K562 (cell line): ENCODE results near the gene FUBP3.

ENCODE experiments used
- BCL6 ChIP-seq: fragments of 250-450 bp; sonication (Bioruptor Pico); IDR thresholded peaks from 2 replicates; pipeline ENCODE4 v1.4.0; 2020
- EP300 ChIP-seq: IDR thresholded peaks from 2 replicates; pipeline ENCODE4 v1.6.1; 2012; ENCODE audit warnings: low read length, improper control_type of control experiment
- HDAC1 ChIP-seq, 2 experiments: fragments of 450-650 bp; IDR thresholded peaks; 2 replicates each; pipeline ENCODE4 v1.6.1; 2016 to 2017; ENCODE audit warnings: inconsistent platforms in 1 of 2, mild to moderate bottlenecking in 1 of 2, moderate library complexity in 1 of 2
- HNRNPK ChIP-seq: fragments of 200-400 bp; formaldehyde crosslinking; IDR thresholded peaks from one replicate; pipeline ENCODE4 v1.6.1; 2018; ENCODE audit warnings: mild to moderate bottlenecking, low read depth, low read length; ENCODE audit not compliant: poor library complexity, severe bottlenecking
- NFRKB ChIP-seq: fragments of 450-650 bp; IDR thresholded peaks from 2 replicates; pipeline ENCODE4 v1.6.1; 2016; ENCODE audit warnings: low read depth
- PHB2 ChIP-seq: fragments of 450-650 bp; IDR thresholded peaks from 2 replicates; pipeline ENCODE4 v1.6.1; 2017; ENCODE audit warnings: low read depth
- TAF15 ChIP-seq: fragments of 200-400 bp; formaldehyde crosslinking; IDR thresholded peaks from 2 replicates; pipeline ENCODE4 v1.6.1; 2017; ENCODE audit warnings: mild to moderate bottlenecking, low read depth, low read length, moderate library complexity
- TBP ChIP-seq: optimal IDR thresholded peaks from 2 replicates; pipeline ENCODE3; 2011; ENCODE audit warnings: low read depth, low read length, improper control_type of control experiment
- YY1 ChIP-seq, 3 experiments: IDR thresholded peaks; 2 replicates each; pipeline ENCODE4 v1.6.1; 2011; ENCODE audit warnings: low read length in 2 of 3, mild to moderate bottlenecking in 2 of 3, moderate library complexity in 2 of 3, borderline replicate concordance in 1 of 3, control low read depth in 1 of 3, low read depth in 1 of 3; ENCODE audit not compliant: insufficient read depth in 3 of 3, insufficient replicate concordance in 2 of 3, control insufficient read depth in 1 of 3, insufficient read length in 1 of 3; ENCODE audit errors: extremely low read depth in 1 of 3
- ZBED1 ChIP-seq: IDR thresholded peaks from 2 replicates; pipeline ENCODE4 v1.6.1; 2014
- ZNF408 ChIP-seq: fragments of 250-450 bp; sonication (Bioruptor Pico); IDR thresholded peaks from 2 replicates; pipeline ENCODE4 v1.4.0; 2020; ENCODE audit warnings: low read depth, mild to moderate bottlenecking, moderate library complexity
- TF ChIP-seq, protein P1 (sequence below): sonication (generic); formaldehyde crosslinking; IDR thresholded peaks from 2 replicates; pipeline ENCODE4 v1.8.1; 2023; ENCODE audit warnings: mild to moderate bottlenecking, missing genetic modification reagents
- TF ChIP-seq, protein P2 (sequence below), 2 experiments: fragments of 450-650 bp; formaldehyde crosslinking in 1 of 2; IDR thresholded peaks; 2 replicates each; pipeline versions ENCODE4 v1.4.0 to v1.6.1; 2014 to 2020; ENCODE audit warnings: mild to moderate bottlenecking in 2 of 2, borderline replicate concordance in 1 of 2, low read depth in 1 of 2
- TF ChIP-seq, protein P3 (sequence below), 3 experiments: IDR thresholded peaks in 2 of 3; conservative IDR thresholded peaks in 1 of 3; 2 replicates each; pipeline ENCODE4 v1.5.1; 2011 to 2012; ENCODE audit warnings: low read length in 3 of 3, mild to moderate bottlenecking in 3 of 3, control low read depth in 2 of 3, improper control_type of control experiment in 1 of 3, inconsistent platforms in 1 of 3, low read depth in 1 of 3, mixed read lengths in 1 of 3, moderate library complexity in 1 of 3; ENCODE audit not compliant: insufficient read depth in 2 of 3

DNA sequence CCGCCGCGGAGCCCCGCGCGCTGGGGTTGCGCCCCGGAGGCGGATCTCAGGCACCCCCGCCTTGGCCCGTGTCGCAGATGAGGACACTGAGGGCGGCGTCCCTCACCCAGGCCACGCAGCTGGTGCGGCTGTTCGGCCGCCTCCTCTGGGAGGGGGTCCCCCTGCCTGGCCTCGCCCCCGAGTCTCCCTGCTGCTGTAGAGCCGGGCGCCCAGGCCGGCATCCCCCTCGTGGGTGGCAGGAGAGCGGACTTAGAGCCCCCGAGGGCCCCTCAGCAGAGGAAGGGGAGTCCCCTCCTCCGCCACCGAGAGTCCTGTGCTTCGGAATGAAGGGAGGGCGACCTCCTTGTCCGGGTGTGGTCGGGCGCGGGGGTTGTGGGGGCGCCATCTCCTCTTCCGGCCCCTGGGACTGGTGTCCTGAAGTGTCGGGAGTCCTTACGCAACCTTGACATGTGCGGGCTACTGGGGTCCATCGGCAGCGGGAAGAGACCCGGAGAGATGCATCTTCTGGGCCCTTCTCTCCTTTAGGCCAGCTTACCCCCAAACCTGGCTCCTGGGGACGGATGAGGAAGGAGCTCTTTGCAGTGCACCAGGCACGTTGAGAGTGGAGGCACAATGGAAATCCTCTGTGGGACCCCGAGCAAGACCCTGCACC lies 102.5 kb downstream of the FUBP3 start:
- TF ChIP-seq NFRKB (no peak), TAF15 (no peak), ZNF408 (CRISPR knock-in tag) (no peak), BCL6 (no peak), ZBED1 (no peak), EP300 (no peak), YY1 (IDR thresholded peaks at IDR 0.05; ENCODE audit: borderline replicate concordance in 1 of 3, control insufficient read depth in 1 of 3, extremely low read depth in 1 of 3, insufficient read depth in 3 of 3, insufficient read length in 1 of 3, insufficient replicate concordance in 2 of 3, low read depth in 1 of 3, low read length in 2 of 3) (no peak), HDAC1 (IDR thresholded peaks at IDR 0.05) (peak in 1 of 2 experiments; percentile 32; a peak in 2 of 4 replicates), HNRNPK (no peak), TBP (no peak), PHB2 (no peak)
- TF ChIP-seq, protein P1, sequence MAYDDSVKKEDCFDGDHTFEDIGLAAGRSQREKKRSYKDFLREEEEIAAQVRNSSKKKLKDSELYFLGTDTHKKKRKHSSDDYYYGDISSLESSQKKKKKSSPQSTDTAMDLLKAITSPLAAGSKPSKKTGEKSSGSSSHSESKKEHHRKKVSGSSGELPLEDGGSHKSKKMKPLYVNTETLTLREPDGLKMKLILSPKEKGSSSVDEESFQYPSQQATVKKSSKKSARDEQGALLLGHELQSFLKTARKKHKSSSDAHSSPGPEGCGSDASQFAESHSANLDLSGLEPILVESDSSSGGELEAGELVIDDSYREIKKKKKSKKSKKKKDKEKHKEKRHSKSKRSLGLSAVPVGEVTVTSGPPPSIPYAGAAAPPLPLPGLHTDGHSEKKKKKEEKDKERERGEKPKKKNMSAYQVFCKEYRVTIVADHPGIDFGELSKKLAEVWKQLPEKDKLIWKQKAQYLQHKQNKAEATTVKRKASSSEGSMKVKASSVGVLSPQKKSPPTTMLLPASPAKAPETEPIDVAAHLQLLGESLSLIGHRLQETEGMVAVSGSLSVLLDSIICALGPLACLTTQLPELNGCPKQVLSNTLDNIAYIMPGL (CRISPR knock-in tag), result no peak
- TF ChIP-seq, protein P2, sequence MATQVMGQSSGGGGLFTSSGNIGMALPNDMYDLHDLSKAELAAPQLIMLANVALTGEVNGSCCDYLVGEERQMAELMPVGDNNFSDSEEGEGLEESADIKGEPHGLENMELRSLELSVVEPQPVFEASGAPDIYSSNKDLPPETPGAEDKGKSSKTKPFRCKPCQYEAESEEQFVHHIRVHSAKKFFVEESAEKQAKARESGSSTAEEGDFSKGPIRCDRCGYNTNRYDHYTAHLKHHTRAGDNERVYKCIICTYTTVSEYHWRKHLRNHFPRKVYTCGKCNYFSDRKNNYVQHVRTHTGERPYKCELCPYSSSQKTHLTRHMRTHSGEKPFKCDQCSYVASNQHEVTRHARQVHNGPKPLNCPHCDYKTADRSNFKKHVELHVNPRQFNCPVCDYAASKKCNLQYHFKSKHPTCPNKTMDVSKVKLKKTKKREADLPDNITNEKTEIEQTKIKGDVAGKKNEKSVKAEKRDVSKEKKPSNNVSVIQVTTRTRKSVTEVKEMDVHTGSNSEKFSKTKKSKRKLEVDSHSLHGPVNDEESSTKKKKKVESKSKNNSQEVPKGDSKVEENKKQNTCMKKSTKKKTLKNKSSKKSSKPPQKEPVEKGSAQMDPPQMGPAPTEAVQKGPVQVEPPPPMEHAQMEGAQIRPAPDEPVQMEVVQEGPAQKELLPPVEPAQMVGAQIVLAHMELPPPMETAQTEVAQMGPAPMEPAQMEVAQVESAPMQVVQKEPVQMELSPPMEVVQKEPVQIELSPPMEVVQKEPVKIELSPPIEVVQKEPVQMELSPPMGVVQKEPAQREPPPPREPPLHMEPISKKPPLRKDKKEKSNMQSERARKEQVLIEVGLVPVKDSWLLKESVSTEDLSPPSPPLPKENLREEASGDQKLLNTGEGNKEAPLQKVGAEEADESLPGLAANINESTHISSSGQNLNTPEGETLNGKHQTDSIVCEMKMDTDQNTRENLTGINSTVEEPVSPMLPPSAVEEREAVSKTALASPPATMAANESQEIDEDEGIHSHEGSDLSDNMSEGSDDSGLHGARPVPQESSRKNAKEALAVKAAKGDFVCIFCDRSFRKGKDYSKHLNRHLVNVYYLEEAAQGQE (IDR thresholded peaks at IDR 0.05; ENCODE audit: borderline replicate concordance), result no peak
- TF ChIP-seq, protein P2 (CRISPR knock-in tag; IDR thresholded peaks at IDR 0.05; ENCODE audit: low read depth), result no peak
- TF ChIP-seq, protein P3, sequence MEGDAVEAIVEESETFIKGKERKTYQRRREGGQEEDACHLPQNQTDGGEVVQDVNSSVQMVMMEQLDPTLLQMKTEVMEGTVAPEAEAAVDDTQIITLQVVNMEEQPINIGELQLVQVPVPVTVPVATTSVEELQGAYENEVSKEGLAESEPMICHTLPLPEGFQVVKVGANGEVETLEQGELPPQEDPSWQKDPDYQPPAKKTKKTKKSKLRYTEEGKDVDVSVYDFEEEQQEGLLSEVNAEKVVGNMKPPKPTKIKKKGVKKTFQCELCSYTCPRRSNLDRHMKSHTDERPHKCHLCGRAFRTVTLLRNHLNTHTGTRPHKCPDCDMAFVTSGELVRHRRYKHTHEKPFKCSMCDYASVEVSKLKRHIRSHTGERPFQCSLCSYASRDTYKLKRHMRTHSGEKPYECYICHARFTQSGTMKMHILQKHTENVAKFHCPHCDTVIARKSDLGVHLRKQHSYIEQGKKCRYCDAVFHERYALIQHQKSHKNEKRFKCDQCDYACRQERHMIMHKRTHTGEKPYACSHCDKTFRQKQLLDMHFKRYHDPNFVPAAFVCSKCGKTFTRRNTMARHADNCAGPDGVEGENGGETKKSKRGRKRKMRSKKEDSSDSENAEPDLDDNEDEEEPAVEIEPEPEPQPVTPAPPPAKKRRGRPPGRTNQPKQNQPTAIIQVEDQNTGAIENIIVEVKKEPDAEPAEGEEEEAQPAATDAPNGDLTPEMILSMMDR (IDR thresholded peaks at IDR 0.05 in 2 of 3, conservative IDR thresholded peaks at IDR 0.05 in 1 of 3; ENCODE audit: insufficient read depth in 2 of 3, low read depth in 1 of 3, low read length in 3 of 3), result no peak
